Embryonic facial prominence (tissue), 1 donor: ENCODE results near the gene SLC9C1.

Experiments used
- DNase-seq: peaks from one replicate; pipeline ENCODE4 v3.0.0-alpha.2; 2016; ENCODE audit errors: extremely low spot score

The SLC9C1 gene

GRCh38 chr3:112293368-112294321, at the start of gene SLC9C1:
SLC9C1 (minus strand) TSS chr3:112294216; CDS start chr3:112286791, 7,425 bp downstream.
- DNase-seq, result peak; percentile 40

- no peak for DNase-seq
Observed at GRCh38 chr3:112341386-112341785, 47.4 kb upstream of the SLC9C1 start.

- DNase-seq, result no peak
Observed at GRCh38 chr3:112339609-112340008, 45.6 kb upstream of the SLC9C1 start.

GRCh38 chr3:112339134-112339533, 45.1 kb upstream of the SLC9C1 start:
- DNase-seq, result no peak

- no peak for DNase-seq
Observed at GRCh38 chr3:112338727-112339056, 44.7 kb upstream of the SLC9C1 start.

- DNase-seq, result no peak
Observed at GRCh38 chr3:112338021-112338726, 44.2 kb upstream of the SLC9C1 start.

GRCh38 chr3:112335434-112335781, 41.4 kb upstream of the SLC9C1 start:
- no peak for DNase-seq

GRCh38 chr3:112334691-112335433, 40.8 kb upstream of the SLC9C1 start:
- DNase-seq, result peak; percentile 19

GRCh38 chr3:112333381-112334317, 39.6 kb upstream of the SLC9C1 start:
- DNase-seq, result peak; percentile 58

GRCh38 chr3:112333002-112333380, 39.0 kb upstream of the SLC9C1 start, which contains the start of gene CD200:
CD200 (plus strand) TSS chr3:112333156; CDS start chr3:112333213, 57 bp downstream.
- peak; percentile 50 for DNase-seq

GRCh38 chr3:112331851-112332250, 37.8 kb upstream of the SLC9C1 start:
- DNase-seq, result no peak

- peak; percentile 37 for DNase-seq
Observed at GRCh38 chr3:112327371-112327951, 33.4 kb upstream of the SLC9C1 start.

- no peak for DNase-seq
Observed at GRCh38 chr3:112321867-112322652, 28.0 kb upstream of the SLC9C1 start.

- no peak for DNase-seq
Observed at GRCh38 chr3:112320691-112321090, 26.7 kb upstream of the SLC9C1 start.

GRCh38 chr3:112319516-112320276, 25.7 kb upstream of the SLC9C1 start:
- DNase-seq, result no peak

- no peak for DNase-seq
Observed at GRCh38 chr3:112315791-112316190, 21.8 kb upstream of the SLC9C1 start.

GRCh38 chr3:112314649-112315048, 20.6 kb upstream of the SLC9C1 start:
- DNase-seq, result no peak

GRCh38 chr3:112308151-112308911, 14.3 kb upstream of the SLC9C1 start:
- no peak for DNase-seq
